ENCODE measurements around the gene OAF.
"Not testable (repeated sequence)": the region's sequence is repeated elsewhere in the genome, so short reads cannot be mapped to it uniquely, and the experiment has no call there.

The OAF gene

GRCh38 chr11:120210626-120211521, at the start of gene OAF:
OAF (plus strand) TSS chr11:120211032; CDS start chr11:120211280, 248 bp downstream.
- DNase-seq: peak; percentile 95

DNA sequence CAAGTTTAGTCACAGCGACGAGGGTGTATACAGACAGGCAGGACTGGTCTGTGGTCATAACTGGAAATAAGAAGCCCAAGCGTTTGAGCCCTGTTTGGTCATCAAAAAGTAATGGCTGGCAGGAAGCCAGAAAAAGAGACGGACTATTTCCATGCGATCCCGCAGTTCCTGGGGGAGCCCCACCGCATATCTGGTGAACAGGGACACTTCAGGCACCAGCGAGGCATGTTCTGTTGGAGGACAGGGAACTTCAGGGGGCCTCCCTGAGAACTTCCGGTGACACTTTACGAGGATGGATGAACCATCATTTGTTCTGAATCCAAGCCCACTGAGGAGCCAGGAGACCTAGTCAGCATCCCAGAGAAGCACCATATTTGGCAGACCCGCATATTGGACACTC, 43.2 kb upstream of the OAF start:
- DNase-seq: peak; percentile 45

- DNase-seq: no peak
Measured at GRCh38 chr11:120168108-120168959, 42.5 kb upstream of the OAF start.

DNA sequence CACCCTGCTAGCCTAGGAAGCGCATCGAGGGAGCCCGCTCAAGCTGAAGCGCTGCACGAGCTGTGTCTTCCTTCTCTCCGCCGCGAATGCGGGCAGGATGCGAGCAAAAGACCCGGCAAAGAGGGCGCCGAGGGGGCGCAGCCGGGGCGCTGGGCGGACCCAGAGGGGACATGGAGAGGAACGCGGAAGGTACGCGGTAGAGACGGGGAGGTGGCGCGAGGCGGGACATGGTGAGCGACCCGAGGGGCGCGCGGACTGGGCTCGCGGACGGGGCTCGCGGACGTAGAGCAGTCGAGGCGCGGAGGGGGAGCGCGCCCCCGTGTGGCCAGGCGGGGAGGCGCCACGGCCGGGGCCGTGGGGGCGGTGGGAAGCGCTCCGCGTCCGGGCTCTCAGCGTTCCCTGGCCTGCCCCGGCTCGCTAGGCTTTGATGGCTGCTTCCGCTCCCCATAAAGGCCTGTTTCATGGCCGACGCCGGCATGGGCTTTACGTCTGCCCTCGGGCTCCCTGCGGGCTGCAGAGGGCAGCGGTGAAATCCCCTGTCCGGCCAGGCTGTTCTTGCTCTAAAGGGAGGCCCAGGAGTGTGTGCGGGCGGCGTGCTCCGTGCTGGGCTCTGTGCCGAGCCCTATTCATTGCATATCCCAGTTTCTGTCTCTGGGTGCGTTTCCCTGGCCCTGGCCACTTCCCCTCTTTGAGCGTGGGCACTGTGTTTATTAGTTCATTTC, 41.7 kb upstream of the OAF start:
- peak; percentile 94 for DNase-seq

DNA sequence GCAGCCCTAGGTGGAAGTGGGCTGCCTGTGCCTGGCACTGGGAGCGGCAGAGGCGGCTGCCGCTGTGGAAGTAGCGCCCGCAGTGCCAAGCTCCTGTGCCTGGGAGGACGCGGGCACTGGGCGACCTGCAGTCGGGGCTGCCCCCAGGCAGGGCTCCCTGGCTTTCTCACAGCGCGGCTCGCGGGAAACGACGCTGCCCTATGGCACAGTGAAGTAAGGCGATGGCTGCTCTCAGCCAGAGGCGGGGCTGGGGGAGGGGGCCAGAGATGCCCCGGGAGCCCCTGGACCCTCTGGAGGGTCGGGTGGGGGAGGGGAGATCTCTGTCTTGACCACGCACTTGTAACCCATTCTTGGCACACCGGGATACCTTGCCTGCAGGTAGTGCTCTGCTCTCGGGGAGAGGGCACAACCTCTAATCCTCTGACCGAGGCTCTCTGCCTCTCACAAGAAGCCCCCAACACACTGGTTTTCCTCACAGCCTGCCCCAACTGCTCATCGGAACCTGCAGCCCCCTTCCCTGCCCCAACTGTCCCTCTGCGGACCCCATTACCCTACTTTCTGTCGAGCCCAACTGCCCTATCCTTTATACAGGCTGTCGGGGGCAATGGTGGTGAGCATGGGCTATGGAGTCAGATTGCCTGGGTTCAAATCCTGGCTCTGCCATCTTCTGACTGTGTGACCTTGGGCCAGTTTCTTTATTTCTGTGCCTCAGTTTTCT, 40.7 kb upstream of the OAF start:
- DNase-seq: no peak

DNA sequence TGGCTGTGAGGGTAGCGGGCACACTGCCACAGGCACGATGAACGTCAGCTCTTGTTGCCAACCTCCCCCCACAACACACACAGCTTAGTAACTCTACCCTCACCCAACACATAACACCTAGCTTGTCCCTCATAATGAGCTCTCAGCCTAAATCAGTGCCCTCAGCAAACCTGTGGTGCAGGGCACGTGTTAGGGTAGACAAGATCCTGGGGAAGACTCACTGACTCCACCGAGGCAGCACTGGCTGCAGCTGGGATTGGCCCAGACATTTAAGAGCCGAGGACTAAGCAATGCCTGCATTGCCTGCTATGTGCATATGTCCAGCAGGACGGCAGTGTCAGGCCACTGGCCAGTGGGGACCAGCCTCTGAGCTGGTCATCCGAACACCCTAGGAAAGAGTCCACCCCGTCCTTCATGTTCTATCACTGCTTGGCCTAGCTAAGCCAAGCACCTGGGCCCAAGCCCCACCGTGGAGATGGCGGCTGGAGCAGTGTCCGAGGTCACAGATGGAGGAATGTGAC, 40.0 kb upstream of the OAF start:
- peak; percentile 42 for DNase-seq

GRCh38 chr11:120172054-120172911, 38.5 kb upstream of the OAF start:
- DNase-seq: peak; percentile 89

- peak; percentile 37 for DNase-seq
Measured at GRCh38 chr11:120173019-120173705, 37.7 kb upstream of the OAF start.

GRCh38 chr11:120173807-120174206, 37.0 kb upstream of the OAF start:
- DNase-seq: no peak

DNA sequence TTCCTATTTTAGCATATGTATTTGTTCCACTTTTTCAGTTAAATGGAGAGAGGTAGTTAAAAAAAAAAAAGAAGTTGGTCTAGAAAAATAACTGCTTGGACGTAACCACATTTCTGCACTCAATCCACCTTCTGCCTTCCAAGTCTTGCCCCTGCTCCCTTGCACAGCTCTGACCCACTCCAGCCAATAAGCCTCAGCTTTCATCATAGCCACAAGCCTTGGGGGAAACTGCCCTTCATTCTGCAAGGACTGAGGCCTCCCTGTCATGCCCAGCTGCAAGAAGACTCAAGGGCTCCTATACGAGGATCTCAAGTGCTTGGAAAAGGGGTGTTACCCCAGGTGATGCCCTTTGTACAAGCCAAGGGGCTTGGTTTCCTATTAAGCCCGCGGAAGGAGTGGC, 36.0 kb upstream of the OAF start:
- DNase-seq: peak; percentile 28

- DNase-seq: peak; percentile 39
Measured at GRCh38 chr11:120178561-120179056, 32.2 kb upstream of the OAF start.

GRCh38 chr11:120179057-120179672, 31.7 kb upstream of the OAF start:
- DNase-seq: peak; percentile 43

- DNase-seq: not testable (repeated sequence)
Measured at GRCh38 chr11:120180063-120180462, 30.8 kb upstream of the OAF start.

- DNase-seq: peak; percentile 88
Measured at GRCh38 chr11:120180551-120181232, 30.1 kb upstream of the OAF start.

- DNase-seq: peak; percentile 32
Measured at GRCh38 chr11:120181376-120181975, 29.4 kb upstream of the OAF start.

DNA sequence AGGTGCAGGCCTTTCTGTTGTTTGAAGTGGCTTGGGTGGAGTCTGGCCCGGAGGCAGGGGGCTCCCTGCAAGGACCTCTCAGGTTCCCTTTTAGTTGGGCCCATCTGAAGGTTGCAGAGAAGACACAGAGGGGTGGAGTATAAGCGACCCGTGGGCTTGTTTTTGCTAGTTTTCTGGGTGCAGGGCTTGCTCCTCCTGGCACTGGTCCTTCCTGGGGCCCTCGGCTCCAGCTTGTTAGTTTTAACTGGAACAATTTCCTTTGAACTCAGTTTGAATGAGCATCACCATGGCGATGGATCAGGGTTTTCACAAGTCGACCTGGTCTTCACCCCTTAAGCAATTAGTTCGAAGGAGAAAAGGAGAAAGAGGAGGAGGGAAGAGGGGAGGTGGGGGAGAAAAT, 28.5 kb upstream of the OAF start:
- DNase-seq: no peak

DNA sequence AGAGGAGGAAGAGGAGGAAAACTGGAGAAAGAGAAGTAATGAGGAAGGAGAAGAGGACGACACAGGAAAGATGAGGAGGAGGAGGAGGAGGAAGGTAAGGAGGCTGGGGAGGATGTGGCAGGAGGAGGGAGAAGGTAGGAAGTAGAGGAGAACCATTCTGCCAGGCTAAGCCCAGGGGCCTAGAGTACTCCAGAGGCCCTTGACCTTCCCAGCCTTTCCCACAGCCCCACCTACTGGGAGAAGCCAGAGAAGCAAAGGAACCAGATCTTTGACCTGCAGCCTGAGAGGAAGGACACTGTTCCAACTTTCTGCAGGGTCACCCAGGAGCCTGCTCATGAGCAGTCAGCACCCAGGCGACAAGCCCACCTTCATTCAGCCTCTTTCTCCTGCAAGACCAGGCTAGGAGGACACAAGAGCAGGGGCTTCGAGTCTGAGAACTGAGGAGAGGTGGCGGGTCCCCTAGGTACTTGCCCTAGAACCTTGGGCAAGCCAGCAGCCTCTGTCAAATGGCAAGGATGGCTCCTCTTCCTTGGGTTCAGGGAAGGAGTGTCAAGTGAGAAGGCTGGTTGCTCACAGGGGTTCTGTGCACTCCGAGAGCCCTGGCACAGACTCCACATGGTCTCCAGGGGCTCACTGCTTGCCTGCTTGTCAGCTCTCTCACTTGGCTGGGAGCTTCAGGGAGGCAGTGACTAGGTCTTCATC, 27.9 kb upstream of the OAF start:
- DNase-seq: peak; percentile 84

DNA sequence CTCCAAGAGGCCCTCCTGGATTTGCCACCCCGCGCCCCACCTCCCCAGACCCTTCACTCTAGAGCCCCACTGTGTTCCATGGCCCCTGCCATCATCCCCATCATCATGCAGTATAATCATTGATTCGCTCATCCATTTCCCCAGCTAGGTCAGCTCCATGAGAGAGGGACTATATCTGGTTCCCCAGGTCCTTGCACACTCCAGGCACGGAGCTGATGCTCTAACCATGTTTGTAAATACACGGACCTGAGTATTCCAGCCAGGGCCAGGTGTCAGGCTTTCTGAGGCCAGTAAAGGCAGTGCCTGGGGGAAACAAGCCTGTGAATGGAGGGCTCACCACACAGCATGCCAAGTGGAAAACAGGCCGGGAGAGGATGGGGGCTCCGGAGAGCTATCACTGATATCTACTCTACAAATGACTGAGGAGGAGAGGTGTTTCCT, 27.1 kb upstream of the OAF start:
- DNase-seq: peak; percentile 28
